NCI-H1417 treated with DMSO at 0.1 percent for 48 hours (cell line): Measurements from ENCODE around the gene NSUN3.
"Not testable (repeated sequence)": the region's sequence is repeated elsewhere in the genome, so short reads cannot be mapped to it uniquely, and the experiment has no call there.

Experiments used
- DNase-seq: peaks from one replicate; lab custom pipeline; 2025; lab: John Stamatoyannopoulos, UW

The NSUN3 gene

DNA sequence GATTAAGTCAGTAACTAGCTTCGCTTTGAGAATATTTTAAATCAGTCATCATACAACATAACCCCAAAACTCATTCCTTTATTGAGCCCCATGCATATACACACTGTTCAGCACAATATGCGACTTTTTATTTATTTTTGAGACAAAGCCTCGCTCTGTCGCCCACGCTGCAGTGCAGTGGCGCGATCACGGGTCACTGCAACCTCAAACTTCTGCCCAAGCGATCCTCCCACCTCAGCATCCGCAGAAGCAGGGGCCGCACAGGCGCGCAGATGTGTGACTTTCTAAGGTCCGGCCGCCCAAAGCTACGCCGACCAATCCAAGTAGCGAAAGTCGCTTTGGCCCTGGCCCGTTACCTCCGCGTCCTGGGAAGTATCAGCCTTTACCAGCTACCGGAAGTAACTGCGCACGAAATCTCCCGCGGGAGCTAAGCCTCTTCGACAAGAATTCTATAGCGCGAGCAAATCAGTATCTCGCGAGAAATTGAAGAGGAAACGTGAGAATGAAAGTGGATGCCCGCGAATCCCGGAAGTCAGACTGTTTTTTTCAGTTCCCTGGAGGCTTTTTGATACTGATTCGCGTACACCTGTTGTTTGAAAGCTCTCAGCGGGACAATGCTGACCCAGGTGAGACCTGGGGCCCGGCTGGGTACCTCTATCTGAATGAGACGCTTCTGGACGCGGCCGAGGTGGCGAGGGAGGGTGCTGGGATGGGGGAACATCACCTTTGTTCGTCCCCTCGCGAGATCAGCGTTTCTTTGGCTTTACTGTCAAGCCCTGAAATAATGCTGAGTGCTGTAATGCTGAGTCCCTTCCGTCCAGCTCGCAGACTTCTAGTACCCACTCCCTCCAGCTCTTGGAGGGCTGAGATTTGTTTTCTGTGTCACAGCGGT is at the start of gene NSUN3, which contains the start of gene DHFR2:
NSUN3 (plus strand) TSS at position 549 of the 892 bp plus-strand sequence; CDS start at position 615, 66 bp downstream.
DHFR2 (minus strand) TSS at position 404 of the 892 bp plus-strand sequence. CDS start 1,405 bp downstream, outside the sequence.
- DNase-seq: peak; percentile 92

DNA sequence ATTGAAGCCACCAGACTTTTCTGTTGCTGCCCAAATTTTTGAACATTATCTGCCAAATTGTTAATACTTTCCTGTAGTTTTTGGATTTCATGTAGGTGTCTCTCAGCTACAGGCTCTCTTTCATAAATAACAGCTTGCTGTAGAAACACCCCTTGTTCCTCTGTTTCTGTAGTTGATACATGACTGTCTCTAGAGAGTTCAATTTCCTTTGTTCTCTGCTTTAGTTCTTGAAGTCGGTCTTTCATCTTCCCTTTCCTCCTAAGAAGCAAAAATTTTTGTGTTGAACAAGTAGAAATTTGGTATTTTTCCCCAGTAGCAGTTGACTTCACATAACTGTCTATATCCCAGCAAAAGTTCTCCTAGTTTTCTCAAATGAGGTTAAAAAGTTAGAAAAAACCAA is 47.8 kb upstream of the NSUN3 start:
- no peak for DNase-seq

DNA sequence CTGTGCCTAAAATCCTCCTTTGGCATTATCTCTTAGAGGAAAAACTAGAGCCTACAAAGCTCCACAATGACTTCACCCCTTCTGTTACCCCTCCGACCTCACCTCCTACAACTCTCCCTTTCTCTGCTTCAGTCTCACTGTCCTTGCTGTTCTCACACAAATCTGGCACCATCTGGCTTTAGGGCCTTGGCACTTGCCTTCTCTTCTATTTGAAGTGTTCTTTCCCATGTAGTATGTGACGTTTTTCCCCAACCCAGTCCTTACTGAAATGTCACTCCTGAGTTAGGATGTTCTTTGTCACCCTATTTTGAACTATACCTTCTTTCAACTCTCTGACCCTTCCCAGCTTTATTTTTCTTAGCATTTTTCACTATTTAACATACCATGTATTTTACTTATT is 43.2 kb upstream of the NSUN3 start:
- DNase-seq: no peak

DNA sequence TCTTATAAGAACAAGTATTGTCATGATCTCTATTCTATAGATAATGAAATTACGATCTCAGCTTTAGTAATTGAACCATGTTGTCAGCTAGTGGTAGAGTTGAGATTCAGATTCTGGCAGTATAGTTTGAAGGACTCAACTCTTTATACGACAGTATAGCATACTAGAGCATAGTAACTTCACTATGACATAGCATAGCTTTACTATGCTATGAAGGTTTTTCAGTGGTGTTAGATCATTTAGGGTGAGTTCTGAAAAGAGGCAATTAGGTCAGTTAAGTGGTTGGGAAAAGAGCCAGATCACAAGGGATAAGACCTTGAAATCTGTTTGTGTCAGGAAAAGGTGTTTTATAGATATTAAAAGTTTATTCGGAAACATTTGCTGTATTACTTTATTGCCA is 42.6 kb upstream of the NSUN3 start:
- DNase-seq: no peak

DNA sequence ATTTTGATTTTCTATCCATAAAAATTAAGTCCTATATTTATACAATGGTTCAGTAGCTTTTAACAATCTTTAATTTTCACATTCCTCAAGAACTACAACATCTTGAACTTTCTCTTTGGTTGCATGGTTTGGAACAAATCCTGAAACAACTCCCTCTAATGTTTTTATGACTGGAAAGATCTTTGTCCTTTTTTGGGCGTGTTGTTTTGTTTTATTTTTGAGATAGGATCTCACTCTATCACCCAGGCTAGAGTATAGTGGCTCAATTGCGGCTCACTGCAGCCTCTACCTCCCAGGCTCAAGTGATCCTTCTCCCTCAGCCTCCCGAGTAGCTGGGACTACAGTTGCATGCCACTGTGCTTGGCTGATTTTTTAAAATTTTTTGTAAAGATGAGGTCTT is 38.5 kb upstream of the NSUN3 start:
- DNase-seq: no peak

DNA sequence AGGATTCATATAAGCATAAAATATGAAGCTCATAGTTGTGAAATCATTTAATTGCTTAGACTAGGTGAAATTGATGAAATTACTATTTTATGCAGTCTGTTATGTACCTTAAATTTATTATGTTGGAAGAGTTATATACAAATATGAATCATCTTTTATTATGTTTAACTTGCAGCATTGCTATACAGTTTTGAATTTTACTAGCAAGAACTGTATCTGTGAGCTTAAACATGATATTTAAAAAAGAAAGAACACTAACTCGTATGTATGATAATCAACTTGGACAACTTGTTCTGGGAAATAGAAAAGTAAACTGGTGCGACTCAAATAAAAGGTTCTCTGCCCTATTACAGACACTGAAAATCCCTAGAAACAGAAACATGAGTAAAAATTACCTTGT is 36.2 kb upstream of the NSUN3 start:
- no peak for DNase-seq

DNA sequence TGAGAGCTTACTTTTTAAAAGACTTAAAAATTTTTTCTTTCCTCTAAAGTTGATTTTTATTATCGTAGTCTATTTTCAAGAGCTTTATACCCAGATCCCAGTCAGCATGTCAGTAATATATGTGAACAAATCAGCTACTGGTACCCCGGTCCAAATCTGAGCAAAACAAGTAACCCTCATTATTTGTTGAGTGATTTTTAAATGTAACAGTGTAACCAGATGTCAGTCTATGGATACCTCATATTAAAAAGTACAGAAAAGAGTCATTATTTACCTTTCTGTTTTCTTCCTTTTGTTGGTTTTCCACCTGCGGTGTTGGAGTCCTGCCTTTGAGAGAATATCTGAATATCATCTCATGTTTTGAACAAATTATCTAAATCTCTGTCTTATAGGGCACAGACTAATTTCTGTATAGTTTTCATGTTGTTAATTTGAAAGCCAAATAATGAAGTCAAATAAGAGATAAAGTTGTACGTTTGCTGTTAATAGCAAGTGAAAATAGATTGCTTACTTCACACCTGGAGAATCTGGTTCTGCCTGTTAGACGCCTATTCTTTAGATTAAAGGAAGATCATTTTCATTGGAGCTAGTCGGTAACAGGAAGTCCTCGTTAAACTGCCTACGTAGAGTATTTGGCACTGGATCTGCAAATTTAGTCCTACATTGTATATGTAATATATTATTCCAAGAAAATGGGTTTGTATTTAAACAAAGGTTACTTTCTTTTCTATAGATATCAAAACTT is 34.6 kb upstream of the NSUN3 start, which contains the start of gene STX19:
STX19 (minus strand) TSS at position 505 of the 745 bp plus-strand sequence. CDS start 13,328 bp downstream, outside the sequence.
- DNase-seq: peak; percentile 69

DNA sequence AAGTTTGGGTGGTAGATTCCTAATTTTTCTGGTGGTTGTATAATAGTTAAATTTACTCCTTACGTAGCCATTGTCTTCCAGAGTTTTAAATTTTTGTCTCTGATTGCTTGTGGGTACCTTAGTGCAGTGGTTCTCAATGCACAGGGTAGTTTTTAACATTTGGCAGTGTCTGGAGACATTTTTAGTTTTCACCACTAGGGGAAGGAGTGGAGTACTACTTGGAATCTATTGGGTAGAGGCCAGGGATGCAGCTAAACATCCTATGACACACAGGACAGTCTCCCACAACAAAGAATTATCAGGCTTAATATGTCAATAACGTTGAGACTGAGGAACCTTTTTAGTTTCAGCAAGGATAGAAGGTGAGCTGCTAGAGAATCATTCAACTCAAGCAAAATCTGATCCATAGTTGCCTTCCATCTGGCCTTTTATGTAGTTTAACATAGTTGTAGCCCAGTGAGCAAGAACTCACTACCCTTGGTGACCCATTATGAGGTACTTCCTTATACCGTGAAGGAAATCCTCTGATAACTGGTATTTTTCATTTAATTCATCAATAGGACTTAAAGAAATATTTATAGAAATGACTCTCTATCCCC is 25.9 kb upstream of the NSUN3 start:
- no peak for DNase-seq

DNA sequence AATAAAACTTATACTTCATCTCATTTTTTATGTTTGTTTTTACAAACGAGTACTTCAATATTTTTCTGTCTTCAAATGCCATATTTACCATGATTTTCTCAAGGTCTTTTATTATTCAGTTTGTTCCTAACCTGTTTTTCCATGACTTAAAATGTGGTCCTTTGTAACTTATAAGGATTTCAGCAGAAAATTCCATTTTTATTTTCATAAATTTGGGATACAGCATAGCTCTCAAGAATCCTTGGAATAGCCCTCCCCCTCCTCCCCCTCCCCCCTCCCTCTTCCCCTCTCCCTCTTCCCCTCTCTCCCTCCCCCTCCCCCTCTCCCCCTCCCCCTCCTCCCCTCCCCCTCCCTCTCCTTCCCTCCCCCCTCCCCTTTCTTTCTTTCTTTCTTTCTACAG is 19.6 kb upstream of the NSUN3 start:
- DNase-seq: no peak

DNA sequence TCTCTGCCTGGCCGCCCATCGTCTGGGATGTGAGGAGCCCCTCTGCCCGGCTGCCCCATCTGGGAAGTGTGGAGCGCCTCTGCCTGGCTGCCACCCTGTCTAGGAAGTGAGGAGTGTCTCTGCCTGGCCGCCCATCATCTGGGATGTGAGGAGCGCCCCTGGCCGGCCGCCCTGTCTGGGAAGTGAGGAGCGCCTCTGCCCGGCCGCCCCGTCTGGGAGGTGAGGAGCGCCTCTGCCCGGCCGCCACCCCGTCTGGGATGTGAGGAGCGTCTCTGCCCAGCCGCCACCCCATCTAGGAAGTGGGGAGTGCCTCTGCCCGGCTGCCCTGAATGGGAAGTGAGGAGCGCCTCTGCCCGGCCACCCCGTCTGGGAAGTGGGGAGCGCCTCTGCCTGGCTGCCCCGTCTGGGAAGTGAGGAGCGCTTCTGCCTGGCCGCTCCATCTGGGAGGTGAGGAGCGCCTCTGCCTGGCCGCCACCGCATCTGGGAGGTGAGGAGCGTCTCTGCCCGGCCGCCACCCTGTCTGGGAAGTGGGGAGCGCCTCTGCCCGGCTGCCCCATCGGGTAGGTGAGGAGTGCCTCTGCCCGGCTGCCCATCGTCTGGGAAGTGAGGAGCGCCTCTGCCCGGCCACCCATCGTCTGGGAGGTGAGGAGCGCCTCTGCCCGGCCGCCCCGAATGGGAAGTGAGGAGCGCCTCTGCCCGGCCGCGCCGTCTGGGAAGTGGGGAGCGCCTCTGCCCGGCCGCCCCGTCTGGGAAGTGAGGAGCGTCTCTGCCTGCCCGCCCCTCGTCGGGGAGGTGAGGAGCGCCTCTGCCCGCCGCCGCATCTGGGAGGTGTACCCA is 18.5 kb upstream of the NSUN3 start:
- not testable (repeated sequence) for DNase-seq

DNA sequence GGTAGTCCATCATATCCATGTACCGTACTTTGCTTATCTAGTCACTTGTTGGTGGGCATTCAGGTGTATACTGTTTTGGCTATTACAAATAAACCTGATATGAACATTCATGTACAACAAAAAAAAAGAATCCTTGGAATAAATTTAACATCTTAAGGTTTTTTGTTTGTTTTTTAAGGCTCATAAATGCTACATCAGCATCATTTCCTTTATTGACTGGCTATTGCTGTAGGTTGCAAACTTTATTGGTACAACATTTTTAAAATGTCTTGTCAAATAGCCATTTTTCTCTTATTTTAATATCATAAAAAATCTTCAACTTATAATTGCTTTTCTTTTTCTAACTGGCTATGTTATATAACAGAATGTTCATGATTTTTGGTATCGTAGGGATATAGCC is 16.3 kb upstream of the NSUN3 start:
- no peak for DNase-seq

DNA sequence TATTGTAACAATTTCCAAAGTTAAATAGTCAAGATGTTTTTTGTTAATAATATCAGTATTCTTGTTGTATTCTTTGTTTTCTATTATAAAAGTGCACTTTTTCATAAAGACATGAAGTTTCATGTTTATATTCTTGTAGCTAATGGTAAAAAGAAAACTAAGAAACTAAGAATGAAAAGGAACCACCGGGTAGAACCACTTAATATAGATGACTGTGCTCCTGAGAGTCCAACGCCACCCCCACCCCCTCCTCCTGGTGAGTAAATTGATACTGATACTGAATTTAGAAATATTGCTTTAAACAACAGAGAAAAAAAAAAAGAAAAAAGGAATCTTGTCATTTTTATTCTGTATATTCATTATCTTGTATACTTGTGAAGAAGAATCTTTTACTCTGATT is 13.6 kb upstream of the NSUN3 start:
- no peak for DNase-seq

DNA sequence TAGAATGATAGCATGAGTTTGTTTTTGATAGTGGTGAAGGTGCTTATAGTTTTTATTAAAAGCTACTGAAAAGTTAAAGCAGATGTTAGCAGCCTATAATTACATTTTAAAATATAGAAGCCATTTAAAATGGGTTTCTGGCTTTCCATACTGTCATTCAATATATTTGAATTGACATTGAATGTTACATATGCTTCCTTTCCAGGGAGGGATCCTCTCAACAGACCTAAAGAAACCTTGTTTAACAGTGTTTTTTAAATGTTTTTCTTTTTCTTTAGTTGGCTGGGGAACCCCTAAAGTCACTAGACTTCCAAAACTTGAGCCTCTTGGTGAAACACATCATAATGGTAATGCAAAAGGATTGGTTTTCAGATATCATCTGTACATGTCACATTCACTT is 12.3 kb upstream of the NSUN3 start:
- DNase-seq: no peak

DNA sequence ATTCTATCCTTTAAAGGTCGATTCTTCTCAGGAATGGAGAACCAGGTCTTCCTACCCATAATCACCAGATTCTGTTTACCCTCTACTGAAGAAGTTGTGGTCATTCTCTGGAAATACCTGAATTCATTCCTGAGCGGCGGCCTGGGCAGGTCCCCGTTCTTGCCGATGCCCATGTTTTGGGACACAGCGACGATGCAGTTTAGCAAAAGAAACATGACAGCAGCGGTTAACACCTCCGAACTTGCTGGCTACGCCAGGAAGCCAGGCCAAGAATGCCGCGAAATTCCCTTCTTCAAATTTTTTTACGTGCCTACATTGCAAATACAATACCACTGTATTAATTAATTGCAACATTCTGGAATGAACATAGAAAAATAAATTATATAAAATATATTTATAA is 1.6 kb upstream of the NSUN3 start:
- DNase-seq: no peak

DNA sequence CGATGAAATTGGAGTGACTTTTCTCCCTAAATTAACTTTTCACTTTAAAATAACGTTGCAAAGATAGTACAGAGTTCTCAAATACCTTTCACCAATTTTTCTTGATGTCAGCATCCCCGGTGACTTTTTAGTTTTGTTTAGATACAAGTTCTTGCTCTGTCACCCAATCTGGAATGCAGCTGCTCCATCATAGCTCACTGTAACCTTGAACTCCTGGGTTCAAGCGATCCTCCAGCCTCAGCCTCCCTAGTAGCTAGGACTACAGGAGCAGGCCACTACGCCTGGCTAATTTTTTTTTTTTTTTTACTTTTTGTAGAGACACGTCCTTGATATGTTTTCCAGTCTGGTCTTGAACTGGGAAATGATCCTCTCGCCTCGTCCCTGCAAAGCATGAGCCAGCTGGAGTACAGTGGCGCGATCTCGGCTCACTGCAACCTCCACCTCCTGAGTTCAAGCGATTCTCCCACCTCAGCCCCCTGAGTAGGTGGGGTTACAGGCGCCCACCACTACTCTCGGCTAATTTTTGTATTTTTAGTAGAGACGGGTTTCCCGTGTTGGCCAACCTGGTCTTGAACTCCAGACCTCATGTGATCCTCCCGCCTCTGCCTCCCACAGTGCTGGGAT is 747 bp downstream of the NSUN3 start:
- DNase-seq: no peak

DNA sequence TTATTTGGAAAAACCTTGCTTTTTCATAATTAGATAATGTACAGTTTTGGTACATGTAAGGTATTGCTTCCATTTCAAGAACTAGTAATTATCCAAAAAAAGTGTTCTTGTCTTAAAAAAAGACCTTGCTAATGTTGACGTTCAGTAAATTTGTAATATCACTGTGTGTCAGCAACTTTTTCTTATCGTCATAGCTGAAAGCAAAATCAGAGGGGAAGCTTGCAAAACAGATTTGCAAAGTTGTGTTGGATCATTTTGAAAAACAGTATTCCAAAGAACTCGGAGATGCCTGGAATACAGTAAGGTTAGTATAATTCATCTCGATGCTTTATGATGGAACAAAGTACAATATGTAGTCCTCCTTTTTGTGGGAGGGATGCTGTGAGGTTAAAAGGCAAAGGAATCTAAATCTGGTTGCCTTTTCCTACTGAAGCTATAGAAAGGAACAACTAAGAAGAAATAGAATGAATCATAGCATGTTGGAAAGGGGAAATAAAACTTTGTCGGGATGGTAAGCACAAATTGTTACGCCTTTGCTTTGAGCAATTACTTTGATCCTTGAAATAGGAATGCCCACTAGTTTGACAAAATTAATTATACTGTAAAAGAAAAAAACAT is 1.5 kb downstream of the NSUN3 start:
- DNase-seq: no peak

DNA sequence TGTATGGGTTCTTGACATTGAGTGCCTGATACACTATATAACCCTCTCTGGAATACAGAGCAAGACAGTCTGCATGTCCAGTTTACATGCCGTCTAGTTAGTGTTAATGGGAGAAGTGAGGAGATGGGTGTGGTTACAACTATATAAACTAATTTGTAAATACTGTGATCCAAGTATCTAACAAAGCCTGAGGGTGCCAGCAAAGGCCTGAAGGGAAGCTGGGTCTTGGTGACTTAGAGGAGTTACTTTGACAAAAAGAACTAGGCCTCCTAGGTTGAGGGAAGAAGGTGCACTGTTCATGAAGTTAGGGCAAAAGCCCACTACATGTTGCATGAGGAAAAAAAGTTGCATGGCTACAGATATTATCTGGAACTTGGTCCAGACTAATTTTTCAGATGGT is 2.3 kb downstream of the NSUN3 start:
- no peak for DNase-seq

DNA sequence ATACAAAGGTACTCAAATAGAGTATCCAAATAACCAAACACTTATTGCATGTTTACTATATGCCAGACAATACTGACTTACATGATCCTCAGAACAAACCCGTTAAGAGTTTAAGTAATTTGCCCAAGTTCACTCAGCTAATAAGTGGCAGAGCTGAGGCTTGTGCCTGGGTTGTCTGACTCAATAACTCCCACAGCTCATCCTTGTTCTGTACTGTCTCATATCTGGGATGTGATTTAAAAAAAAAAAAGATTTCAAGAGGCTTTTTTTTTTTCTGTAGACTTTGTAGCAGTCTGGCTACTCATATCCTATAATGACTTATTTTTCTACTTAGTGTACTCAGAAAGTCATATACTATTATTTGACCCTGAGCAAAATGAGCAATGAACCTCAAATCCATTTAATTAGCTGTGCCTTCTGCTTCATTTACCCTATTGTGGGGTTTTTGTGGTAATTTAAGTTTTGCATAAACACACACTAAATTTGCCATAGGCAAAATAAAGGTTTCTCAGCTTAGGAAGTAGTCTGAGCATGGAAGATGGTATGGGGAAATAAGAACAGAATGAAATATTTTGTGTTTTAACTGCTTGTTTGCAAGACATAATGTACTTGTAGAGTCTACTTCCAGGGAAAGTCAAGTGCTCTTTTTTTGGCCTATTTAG is 3.1 kb downstream of the NSUN3 start:
- no peak for DNase-seq

DNA sequence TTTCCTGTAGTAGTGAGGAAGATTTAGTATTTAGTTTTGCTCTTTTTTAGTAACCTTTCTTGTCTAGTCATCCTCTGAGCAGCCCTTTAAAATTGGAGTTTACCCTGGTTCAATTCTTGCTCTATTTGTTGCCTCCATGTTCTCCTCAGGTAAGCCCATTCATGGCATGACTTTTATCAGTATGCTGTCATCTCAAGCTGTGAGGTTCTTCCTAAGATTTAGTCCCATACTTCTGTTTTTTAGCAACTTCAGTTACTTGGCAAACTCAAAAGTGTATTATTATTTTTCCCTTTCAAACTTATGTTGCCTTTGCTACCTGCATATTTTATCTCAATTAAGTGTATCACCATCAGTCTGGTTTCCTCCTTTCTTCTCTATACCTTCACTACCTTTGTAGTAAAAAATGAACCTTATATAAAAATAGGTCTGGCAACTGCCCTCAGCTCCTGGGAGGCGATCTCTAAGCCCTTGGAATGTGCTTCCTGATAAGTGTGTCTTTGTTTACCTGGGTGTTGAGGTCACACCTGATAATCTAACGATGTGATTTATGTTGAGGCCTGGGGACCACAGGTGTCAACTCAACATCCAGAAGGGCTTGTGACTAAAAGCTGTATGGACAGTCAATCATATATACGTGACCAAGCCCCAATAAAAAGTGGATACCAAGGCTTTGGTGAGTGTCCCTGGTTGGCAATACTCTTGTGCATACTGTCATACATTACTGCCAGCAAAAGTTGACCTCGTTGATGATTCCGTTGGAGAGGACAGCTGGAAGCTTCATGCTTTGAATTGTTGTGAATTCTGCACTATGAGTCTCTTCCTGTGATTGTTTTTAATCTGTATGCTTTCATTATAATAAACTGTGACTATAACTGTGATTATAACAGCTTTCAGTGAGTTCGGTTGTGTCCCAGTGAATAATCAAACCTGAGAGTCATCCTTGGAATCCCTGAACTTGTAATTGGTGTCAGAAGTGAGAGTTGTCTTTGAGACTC is 3.9 kb downstream of the NSUN3 start:
- DNase-seq: no peak
